ENCODE measurements around the gene SLC13A5. TPM values are rescaled to one million over a fixed set of nuclear protein-coding genes. Genes with fewer than 3 reads are reported as not detected.

The SLC13A5 gene
- total RNA-seq, 4 donors from 2014 or later = not detected

- no peak for TF ChIP-seq CTCF (IDR thresholded peaks at IDR 0.05; ENCODE audit: low read depth)
Measured at GRCh38 chr17:6676802-6677157, 36.4 kb downstream of the SLC13A5 start.

GRCh38 chr17:6675201-6675825, 37.9 kb downstream of the SLC13A5 start:
- no peak for TF ChIP-seq CTCF (IDR thresholded peaks at IDR 0.05; ENCODE audit: low read depth)

- TF ChIP-seq CTCF (IDR thresholded peaks at IDR 0.05; ENCODE audit: low read depth) = no peak
Measured at GRCh38 chr17:6674586-6674985, 38.6 kb downstream of the SLC13A5 start.

- TF ChIP-seq CTCF (IDR thresholded peaks at IDR 0.05; ENCODE audit: low read depth) = no peak
Measured at GRCh38 chr17:6671431-6671830, 41.7 kb downstream of the SLC13A5 start.

- no peak for TF ChIP-seq CTCF (IDR thresholded peaks at IDR 0.05; ENCODE audit: low read depth)
Measured at GRCh38 chr17:6670999-6671398, 42.2 kb downstream of the SLC13A5 start.

- no peak for TF ChIP-seq CTCF (IDR thresholded peaks at IDR 0.05; ENCODE audit: low read depth)
Measured at GRCh38 chr17:6670571-6670970, 42.6 kb downstream of the SLC13A5 start.

GRCh38 chr17:6669479-6670212, 43.5 kb downstream of the SLC13A5 start:
- TF ChIP-seq CTCF (IDR thresholded peaks at IDR 0.05; ENCODE audit: low read depth) = no peak
